Spleen (tissue), 7 donors: Measurements from ENCODE around the gene CTSZ.

Experiments
- CTCF ChIP-seq, 11 experiments: fragments of 200-600 bp in 7 of 11; fragments of 450-650 bp in 4 of 11; sonication (generic) in 4 of 11; IDR thresholded peaks in 8 of 11; conservative IDR thresholded peaks in 3 of 11; 1 replicate in 7 of 11; 2 replicates in 4 of 11; pipeline versions ENCODE4 v1.4.0 to v1.8.0; 2016 to 2021; ENCODE audit warnings: antibody characterized with exemption in 11 of 11, inconsistent platforms in 4 of 11, mild to moderate bottlenecking in 1 of 11
- POLR2A ChIP-seq, 3 donors: fragments of 450-650 bp; IDR thresholded peaks; one replicate each; pipeline ENCODE4 v1.5.1; 2017; ENCODE audit warnings: antibody characterized with exemption in 3 of 3, mild to moderate bottlenecking in 1 of 3
- POLR2AphosphoS5 ChIP-seq, 3 donors: sonication (generic); formaldehyde crosslinking; IDR thresholded peaks; one replicate each; pipeline ENCODE4 v1.5.1; 2017; ENCODE audit warnings: antibody characterized with exemption in 3 of 3
- donor health status: DM: no; HTN: no; CAD: no; lungs with moderate emphysema.
- donor health status: DM: no; HTN: no; CAD: no.
- donor health status: DM: no; HTN: no; CAD: no.

- TF ChIP-seq CTCF (IDR thresholded peaks at IDR 0.05 in 8 of 11, conservative IDR thresholded peaks at IDR 0.05 in 3 of 11), result no peak
- TF ChIP-seq POLR2A (IDR thresholded peaks at IDR 0.05), result peak in 1 of 3 donors; percentile 3
- TF ChIP-seq POLR2AphosphoS5 (IDR thresholded peaks at IDR 0.05), result peak in 1 of 3 donors; percentile 57
Measured at GRCh38 chr20:58994390-58995159, 12.5 kb downstream of the CTSZ start.
